Smooth muscle cell of the umbilical artery (primary cell): ENCODE data around the gene MSTO1. TPM values are rescaled to one million over a fixed set of nuclear protein-coding genes. Genes with fewer than 3 reads are reported as not detected.

ENCODE experiments used
- total RNA-seq: library from RNA; depleted of rRNA; stranded (reverse); fragments of >200 nt; gene quantifications from 2 replicates; pipeline ENCODE4 v1.2.3, GENCODE V29; 2014

Gene MSTO1
- total RNA-seq = 29.7 and 33.3 TPM in 2 replicates

DNA sequence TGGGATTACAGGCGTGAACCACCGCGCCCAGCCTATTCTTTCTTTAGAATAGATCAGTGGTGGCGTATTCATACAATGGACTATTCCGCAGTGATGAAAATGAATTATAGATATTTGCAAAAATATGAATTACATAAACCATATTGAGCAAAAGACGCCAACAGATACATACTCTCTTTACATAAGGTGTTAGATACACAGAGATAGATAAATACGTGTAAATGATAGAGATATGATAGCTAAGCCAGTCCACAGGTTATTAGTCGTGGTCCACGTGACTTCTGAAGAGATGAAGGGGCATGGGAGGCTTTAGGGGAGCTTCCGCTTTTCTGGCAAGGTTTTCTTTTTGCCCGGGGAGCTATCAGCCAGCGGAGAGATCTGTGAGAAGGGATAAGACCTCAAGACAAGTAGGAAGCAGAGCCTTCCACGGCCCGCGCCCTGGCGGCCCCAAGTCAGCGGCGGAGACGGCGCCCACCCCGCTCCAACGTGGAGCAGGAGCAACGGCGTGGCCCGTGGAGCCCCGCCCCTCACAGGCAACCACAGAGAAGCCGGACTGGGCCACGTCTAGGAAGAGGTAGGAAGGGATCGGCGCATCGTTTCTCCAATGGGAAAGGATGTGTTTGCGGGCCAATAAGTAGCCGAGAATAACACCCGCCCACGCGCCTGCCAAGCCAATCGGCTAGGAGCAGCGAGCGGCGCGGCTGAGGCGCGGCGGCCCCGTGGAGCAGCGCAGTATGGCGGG, at the start of gene MSTO1:
Gene MSTO1, plus strand, starts transcription at position 704 of the 742 bp plus-strand sequence. Its CDS starts 31 bp downstream, at position 735.

DNA sequence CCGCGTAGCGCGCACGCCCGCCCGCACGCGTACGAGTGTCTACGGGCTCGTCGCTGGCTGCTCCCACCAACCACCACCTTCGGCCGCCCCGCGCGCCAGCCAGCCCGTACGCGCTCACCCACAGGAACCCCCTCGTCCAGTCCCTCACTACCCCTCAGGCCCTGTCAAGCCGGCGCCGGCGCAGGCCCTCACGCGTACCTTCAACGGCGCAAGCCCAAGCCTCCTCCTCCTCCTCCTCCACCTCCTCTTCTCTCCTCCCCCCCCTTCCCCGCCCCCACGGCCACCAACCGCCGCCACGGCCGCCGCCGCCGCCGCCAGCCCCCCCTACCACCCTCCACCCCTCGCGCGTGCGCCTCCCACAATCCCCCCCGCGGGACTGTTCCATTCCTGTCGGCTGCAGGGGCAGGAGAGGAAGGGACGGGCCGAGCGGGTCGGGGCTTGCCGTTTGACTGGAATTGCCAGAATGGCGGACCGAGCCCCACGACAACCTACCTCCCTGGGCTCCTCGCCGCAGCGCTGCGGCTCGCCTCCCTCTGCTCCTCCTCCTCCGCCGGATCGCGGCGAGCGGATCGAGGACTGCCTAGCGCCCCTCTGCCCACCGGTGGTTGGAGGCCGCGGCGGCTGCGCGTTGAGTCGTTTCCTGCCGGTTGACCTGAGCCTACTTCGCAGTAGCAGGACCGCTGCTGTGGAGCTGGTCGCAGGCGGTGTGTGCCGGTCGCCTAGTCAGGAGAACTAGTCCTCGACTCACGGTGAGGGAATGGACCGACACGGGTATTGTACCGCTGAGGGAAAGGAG, 47.2 kb upstream of the MSTO1 start, which contains the start of gene ASH1L:
Gene ASH1L, minus strand, starts transcription at position 223 of the 796 bp plus-strand sequence. CDS start 41,284 bp downstream, outside the sequence.

Other genes with a start within 250 kb of the MSTO1 start
- gene ASH1L, start 47.4 kb upstream of the MSTO1 start, total RNA-seq = 33.9 and 39.4 TPM in 2 replicates
- 36.3 and 56.1 TPM in 2 replicates for gene YY1AP1, start 78.6 kb downstream of the MSTO1 start, total RNA-seq
- 53.7 and 71.6 TPM in 2 replicates for gene DAP3, start 78.9 kb downstream of the MSTO1 start, total RNA-seq
- 32.7 and 42.5 TPM in 2 replicates for gene GON4L, start 247.0 kb downstream of the MSTO1 start, total RNA-seq
- gene SYT11, start 249.3 kb downstream of the MSTO1 start, total RNA-seq = 46.9 and 65.6 TPM in 2 replicates